Liver (tissue), 9 donors: Measurements from ENCODE around the gene OPN4. TPM values are rescaled to one million over a fixed set of nuclear protein-coding genes. Genes with fewer than 3 reads are reported as not detected.

Experiments
- DNase-seq: peaks from one replicate; pipeline ENCODE4 v3.0.0-alpha.2; 2017; ENCODE audit warnings: low spot score
- H3K27ac ChIP-seq, 2 donors: one replicate each; pipeline ENCODE4 v1.7.0; 2013; ENCODE audit warnings: inconsistent platforms in 2 of 2, low read length in 2 of 2, control low read depth in 1 of 2, low read depth in 1 of 2, mild to moderate bottlenecking in 1 of 2
- H3K27me3 ChIP-seq, 4 donors: one replicate each; pipeline versions ENCODE4 v1.6.1 to v1.7.0; 2013; ENCODE audit warnings: low read length in 3 of 4, inconsistent platforms in 1 of 4, mild to moderate bottlenecking in 1 of 4, moderate library complexity in 1 of 4; ENCODE audit not compliant: control insufficient read depth in 4 of 4, insufficient read depth in 4 of 4
- H3K36me3 ChIP-seq, 4 donors: one replicate each; pipeline versions ENCODE4 v1.6.1 to v1.7.0; 2013; ENCODE audit warnings: low read length in 3 of 4, mild to moderate bottlenecking in 3 of 4, low read depth in 1 of 4, moderate library complexity in 1 of 4; ENCODE audit not compliant: control insufficient read depth in 4 of 4, insufficient read depth in 3 of 4
- H3K4me1 ChIP-seq, 4 donors: one replicate each; pipeline versions ENCODE4 v1.6.1 to v1.7.0; 2013; ENCODE audit warnings: low read length in 3 of 4, mild to moderate bottlenecking in 3 of 4, moderate library complexity in 1 of 4; ENCODE audit not compliant: control insufficient read depth in 4 of 4, insufficient read depth in 4 of 4
- H3K4me3 ChIP-seq, 3 donors: one replicate each; pipeline versions ENCODE4 v1.6.1 to v1.7.0; 2013; ENCODE audit warnings: low read length in 3 of 3, control low read depth in 1 of 3, low read depth in 1 of 3, mild to moderate bottlenecking in 1 of 3
- H3K9ac ChIP-seq, 2 donors: one replicate each; pipeline ENCODE4 v1.7.0; 2013; ENCODE audit warnings: low read length in 2 of 2, mild to moderate bottlenecking in 2 of 2, moderate library complexity in 2 of 2, control low read depth in 1 of 2, low read depth in 1 of 2
- H3K9me3 ChIP-seq, 4 donors: one replicate each; pipeline versions ENCODE4 v1.6.1 to v1.7.0; 2013; ENCODE audit warnings: low read length in 3 of 4; ENCODE audit not compliant: control insufficient read depth in 4 of 4
- EGR1 ChIP-seq, 2 donors: IDR thresholded peaks; 2 replicates each; pipeline ENCODE4 v1.6.1; 2016 to 2018; ENCODE audit warnings: antibody characterized with exemption in 2 of 2, low read depth in 2 of 2
- FOXA1 ChIP-seq: IDR thresholded peaks from 2 replicates; pipeline ENCODE4 v1.6.1; 2016; ENCODE audit warnings: antibody characterized with exemption
- FOXA2 ChIP-seq: IDR thresholded peaks from 2 replicates; pipeline ENCODE4 v1.6.1; 2016; ENCODE audit warnings: antibody characterized with exemption
- GABPA ChIP-seq, 2 donors: IDR thresholded peaks in 1 of 2; conservative IDR thresholded peaks in 1 of 2; 2 replicates each; pipeline ENCODE4 v1.6.1; 2016; ENCODE audit warnings: antibody characterized with exemption in 2 of 2, mild to moderate bottlenecking in 1 of 2, moderate library complexity in 1 of 2
- HNF4A ChIP-seq, 2 donors: conservative IDR thresholded peaks; 2 replicates each; pipeline ENCODE4 v1.6.1; 2016; ENCODE audit warnings: antibody characterized with exemption in 2 of 2, mild to moderate bottlenecking in 2 of 2
- HNF4G ChIP-seq: IDR thresholded peaks from 2 replicates; pipeline ENCODE4 v1.6.1; 2016; ENCODE audit warnings: antibody characterized with exemption
- JUND ChIP-seq, 2 donors: IDR thresholded peaks; 2 replicates each; pipeline ENCODE4 v1.6.1; 2016; ENCODE audit warnings: antibody characterized with exemption in 2 of 2
- NR2F2 ChIP-seq: IDR thresholded peaks from 2 replicates; pipeline ENCODE4 v1.6.1; 2016; ENCODE audit warnings: antibody characterized with exemption
- RAD21 ChIP-seq, 2 donors: IDR thresholded peaks; 2 replicates each; pipeline ENCODE4 v1.6.1; 2016; ENCODE audit warnings: antibody characterized with exemption in 2 of 2, mild to moderate bottlenecking in 2 of 2
- RXRA ChIP-seq, 2 donors: IDR thresholded peaks; 2 replicates each; pipeline ENCODE4 v1.6.1; 2017 to 2018; ENCODE audit warnings: antibody characterized with exemption in 2 of 2, mild to moderate bottlenecking in 1 of 2
- TAF1 ChIP-seq: conservative IDR thresholded peaks from 2 replicates; pipeline ENCODE4 v1.6.1; 2016; ENCODE audit warnings: antibody characterized with exemption, mild to moderate bottlenecking
- YY1 ChIP-seq: IDR thresholded peaks from 2 replicates; pipeline ENCODE4 v1.6.1; 2016; ENCODE audit warnings: antibody characterized with exemption, mild to moderate bottlenecking
- WGBS: extraction: QIAGEN DNeasy Blood & Tissue Kit; methylation state at CpG from one replicate; pipeline ENCODE4 v1.1.7; 2013; 5-methylcytosine and 5-hydroxymethylcytosine counted together
- polyA plus RNA-seq, 2 donors: library from polyadenylated mRNA; stranded (reverse) in 1 of 2; unstranded in 1 of 2; fragments of 200-250 nt in 1 of 2; fragments of >200 nt in 1 of 2; fragmentation: Nextera tagmentation in 1 of 2; extraction: Ambion mirVana in 1 of 2; gene quantifications; one replicate each; pipeline versions ENCODE4 v1.2.1 to v1.2.3, GENCODE V29; 2013 to 2015
- total RNA-seq, 2 donors: library from RNA; depleted of rRNA; stranded (reverse); fragments of >200 nt; gene quantifications; one replicate each; pipeline ENCODE4 v1.2.3, GENCODE V29; 2014
- TF ChIP-seq, protein P1 (sequence below): fragments of 150-350 bp; IDR thresholded peaks from 2 replicates; pipeline ENCODE4 v1.5.1; 2017; ENCODE audit warnings: improper control_type of control experiment, low read depth, low read length; ENCODE audit not compliant: missing input control
- TF ChIP-seq, protein P2 (sequence below): IDR thresholded peaks from 2 replicates; pipeline ENCODE4 v1.6.1; 2016; ENCODE audit warnings: antibody characterized with exemption
- TF ChIP-seq, protein P3 (sequence below): IDR thresholded peaks from 2 replicates; pipeline ENCODE4 v1.6.1; 2016; ENCODE audit warnings: antibody characterized with exemption
- TF ChIP-seq, protein P4 (sequence below): IDR thresholded peaks from 2 replicates; pipeline ENCODE4 v1.6.1; 2016; ENCODE audit warnings: antibody characterized with exemption, mild to moderate bottlenecking
- TF ChIP-seq, protein P5 (sequence below): IDR thresholded peaks from 2 replicates; pipeline ENCODE4 v1.6.1; 2016; ENCODE audit warnings: antibody characterized with exemption
- donor health status: healthy.
- donor health status: healthy.
- donor health status: healthy.
- donor health status: healthy.
- donor health status: healthy.

The OPN4 gene
- total and polyA plus RNA-seq, 4 donors = not detected

DNA sequence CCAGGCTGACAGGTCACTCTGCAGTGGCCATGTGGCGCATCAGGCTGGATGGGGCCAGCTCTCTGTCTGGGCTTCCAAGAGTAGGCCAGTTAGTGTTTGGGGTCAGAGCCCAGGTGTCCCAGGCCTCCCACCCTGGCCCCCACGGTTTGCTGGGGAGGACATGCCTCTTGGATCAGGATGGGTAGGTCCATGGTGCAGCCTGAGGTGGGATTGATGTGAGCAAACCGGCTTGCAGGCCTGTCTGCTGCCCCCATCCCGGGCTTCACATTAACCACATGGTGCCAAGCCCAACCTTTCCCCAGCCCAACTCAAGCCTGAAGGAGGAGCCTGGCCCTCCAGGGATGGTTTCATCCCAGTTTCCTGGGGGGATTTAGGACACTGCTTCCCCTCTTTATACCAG, 53.2 kb downstream of the OPN4 start:
- H3K9me3 ChIP-seq = no peaks in the 10 kb centered on the region
- no peak for TF ChIP-seq JUND (IDR thresholded peaks at IDR 0.05)
- TF ChIP-seq EGR1 (IDR thresholded peaks at IDR 0.05; ENCODE audit: low read depth in 2 of 2) = no peak
- whole genome bisulfite sequencing = 77% methylated on average over 4 of the region's 4 CpGs
- no peak overlapping the region for H3K27ac ChIP-seq
- H3K27me3 ChIP-seq = no peaks in the 10 kb centered on the region
- H3K36me3 ChIP-seq = no peaks in the 10 kb centered on the region
- H3K4me1 ChIP-seq = peaks cover 0 to 11% (median 6%) of the 10 kb centered on the region in 4 donors
- H3K9ac ChIP-seq = no peak overlapping the region
- no peak for DNase-seq
- no peak overlapping the region for H3K4me3 ChIP-seq

DNA sequence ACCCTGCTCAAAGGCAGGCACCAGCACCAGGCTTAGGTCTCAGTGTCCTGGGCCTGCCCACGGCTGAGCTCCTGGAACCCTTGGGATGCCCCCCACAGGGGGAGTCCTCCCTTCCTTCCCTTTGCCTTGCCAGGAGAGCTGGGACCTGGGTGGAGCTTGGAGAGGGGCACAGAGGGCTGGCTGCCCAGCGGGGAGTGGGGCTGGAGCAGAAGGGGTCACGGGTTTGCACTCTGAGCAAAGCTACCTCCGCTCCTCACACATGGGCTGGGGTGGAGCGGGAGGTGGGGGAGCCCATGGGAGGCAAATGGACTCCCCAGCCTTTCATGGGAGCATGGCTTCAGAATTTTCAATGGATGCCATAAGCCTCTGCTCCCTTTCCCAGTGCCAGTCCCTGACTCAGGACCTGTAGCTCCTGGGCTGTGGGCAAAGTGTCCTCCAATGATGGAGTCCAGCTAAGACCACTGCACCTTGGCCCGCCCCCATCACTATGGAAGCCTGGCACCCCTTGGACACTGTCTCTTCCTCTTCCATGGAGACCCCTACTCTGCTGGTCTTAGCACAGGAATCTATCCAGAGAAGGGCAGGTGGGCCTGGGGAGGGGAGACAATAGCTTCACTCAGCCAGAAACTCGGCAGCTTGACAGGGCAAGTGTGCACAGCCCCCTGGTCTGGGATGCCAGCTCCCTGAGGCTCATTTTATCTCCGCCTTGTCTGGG, 53.9 kb downstream of the OPN4 start:
- no peak for DNase-seq
- Histone ChIP-seq H3K27me3 (no peaks in the 10 kb centered on the region), H3K27ac (no peak overlapping the region), H3K9ac (no peak overlapping the region), H3K4me3 (no peak overlapping the region), H3K36me3 (no peaks in the 10 kb centered on the region), H3K9me3 (no peaks in the 10 kb centered on the region), H3K4me1 (peaks cover 0 to 11% (median 6%) of the 10 kb centered on the region in 4 donors)
- 95% methylated on average over 8 of the region's 8 CpGs for WGBS
- TF ChIP-seq GABPA (IDR thresholded peaks at IDR 0.05 in 1 of 2, conservative IDR thresholded peaks at IDR 0.05 in 1 of 2) (no peak), TAF1 (no peak), FOXA2 (no peak), HNF4A (conservative IDR thresholded peaks at IDR 0.05) (no peak), NR2F2 (no peak), RAD21 (IDR thresholded peaks at IDR 0.05) (no peak), JUND (IDR thresholded peaks at IDR 0.05) (no peak)
- TF ChIP-seq, protein P1, sequence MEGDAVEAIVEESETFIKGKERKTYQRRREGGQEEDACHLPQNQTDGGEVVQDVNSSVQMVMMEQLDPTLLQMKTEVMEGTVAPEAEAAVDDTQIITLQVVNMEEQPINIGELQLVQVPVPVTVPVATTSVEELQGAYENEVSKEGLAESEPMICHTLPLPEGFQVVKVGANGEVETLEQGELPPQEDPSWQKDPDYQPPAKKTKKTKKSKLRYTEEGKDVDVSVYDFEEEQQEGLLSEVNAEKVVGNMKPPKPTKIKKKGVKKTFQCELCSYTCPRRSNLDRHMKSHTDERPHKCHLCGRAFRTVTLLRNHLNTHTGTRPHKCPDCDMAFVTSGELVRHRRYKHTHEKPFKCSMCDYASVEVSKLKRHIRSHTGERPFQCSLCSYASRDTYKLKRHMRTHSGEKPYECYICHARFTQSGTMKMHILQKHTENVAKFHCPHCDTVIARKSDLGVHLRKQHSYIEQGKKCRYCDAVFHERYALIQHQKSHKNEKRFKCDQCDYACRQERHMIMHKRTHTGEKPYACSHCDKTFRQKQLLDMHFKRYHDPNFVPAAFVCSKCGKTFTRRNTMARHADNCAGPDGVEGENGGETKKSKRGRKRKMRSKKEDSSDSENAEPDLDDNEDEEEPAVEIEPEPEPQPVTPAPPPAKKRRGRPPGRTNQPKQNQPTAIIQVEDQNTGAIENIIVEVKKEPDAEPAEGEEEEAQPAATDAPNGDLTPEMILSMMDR = no peak

DNA sequence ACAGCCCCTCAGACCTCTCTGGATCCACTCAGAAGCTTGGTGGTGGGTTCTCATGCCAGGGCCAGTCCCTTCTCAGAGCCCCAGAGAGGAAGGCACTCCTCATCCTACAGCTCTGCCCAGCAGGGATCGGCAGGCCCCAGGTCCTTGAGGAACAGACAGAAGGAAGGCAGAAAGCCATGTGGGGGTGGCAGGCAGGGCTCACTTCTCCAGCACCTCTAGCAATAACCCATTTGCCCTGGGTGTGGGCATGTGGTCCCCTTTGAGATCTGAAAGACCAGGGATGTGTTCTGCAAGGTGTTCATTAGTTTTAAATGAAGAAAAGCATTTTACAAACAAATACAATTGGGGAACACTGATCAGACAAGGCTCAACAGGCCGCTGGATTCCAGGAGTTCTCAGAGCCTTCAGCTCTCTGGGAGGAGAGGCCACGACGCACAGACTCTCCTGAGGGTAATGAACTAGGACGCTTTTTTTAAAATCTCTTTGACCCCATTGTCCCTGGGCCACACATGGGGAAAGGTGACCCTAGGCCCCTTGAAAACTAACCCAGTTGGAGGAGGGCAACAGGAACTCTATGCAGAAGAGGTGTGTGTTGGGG, 54.5 kb downstream of the OPN4 start:
- Histone ChIP-seq H3K36me3 (no peaks in the 10 kb centered on the region), H3K27ac (no peak overlapping the region), H3K9me3 (no peaks in the 10 kb centered on the region), H3K27me3 (no peaks in the 10 kb centered on the region), H3K4me3 (no peak overlapping the region), H3K9ac (no peak overlapping the region), H3K4me1 (peaks cover 0 to 11% (median 6%) of the 10 kb centered on the region in 4 donors)
- DNase-seq = no peak
- TF ChIP-seq, protein P1 = no peak
- TF ChIP-seq YY1 (no peak), FOXA1 (no peak), RAD21 (IDR thresholded peaks at IDR 0.05) (no peak), HNF4G (no peak), NR2F2 (no peak), EGR1 (IDR thresholded peaks at IDR 0.05; ENCODE audit: low read depth in 2 of 2) (no peak), RXRA (IDR thresholded peaks at IDR 0.05) (no peak), JUND (IDR thresholded peaks at IDR 0.05) (no peak)
- TF ChIP-seq, protein P2, sequence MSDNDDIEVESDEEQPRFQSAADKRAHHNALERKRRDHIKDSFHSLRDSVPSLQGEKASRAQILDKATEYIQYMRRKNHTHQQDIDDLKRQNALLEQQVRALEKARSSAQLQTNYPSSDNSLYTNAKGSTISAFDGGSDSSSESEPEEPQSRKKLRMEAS = no peak
- TF ChIP-seq, protein P3, sequence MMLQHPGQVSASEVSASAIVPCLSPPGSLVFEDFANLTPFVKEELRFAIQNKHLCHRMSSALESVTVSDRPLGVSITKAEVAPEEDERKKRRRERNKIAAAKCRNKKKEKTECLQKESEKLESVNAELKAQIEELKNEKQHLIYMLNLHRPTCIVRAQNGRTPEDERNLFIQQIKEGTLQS = no peak
- TF ChIP-seq, protein P4, sequence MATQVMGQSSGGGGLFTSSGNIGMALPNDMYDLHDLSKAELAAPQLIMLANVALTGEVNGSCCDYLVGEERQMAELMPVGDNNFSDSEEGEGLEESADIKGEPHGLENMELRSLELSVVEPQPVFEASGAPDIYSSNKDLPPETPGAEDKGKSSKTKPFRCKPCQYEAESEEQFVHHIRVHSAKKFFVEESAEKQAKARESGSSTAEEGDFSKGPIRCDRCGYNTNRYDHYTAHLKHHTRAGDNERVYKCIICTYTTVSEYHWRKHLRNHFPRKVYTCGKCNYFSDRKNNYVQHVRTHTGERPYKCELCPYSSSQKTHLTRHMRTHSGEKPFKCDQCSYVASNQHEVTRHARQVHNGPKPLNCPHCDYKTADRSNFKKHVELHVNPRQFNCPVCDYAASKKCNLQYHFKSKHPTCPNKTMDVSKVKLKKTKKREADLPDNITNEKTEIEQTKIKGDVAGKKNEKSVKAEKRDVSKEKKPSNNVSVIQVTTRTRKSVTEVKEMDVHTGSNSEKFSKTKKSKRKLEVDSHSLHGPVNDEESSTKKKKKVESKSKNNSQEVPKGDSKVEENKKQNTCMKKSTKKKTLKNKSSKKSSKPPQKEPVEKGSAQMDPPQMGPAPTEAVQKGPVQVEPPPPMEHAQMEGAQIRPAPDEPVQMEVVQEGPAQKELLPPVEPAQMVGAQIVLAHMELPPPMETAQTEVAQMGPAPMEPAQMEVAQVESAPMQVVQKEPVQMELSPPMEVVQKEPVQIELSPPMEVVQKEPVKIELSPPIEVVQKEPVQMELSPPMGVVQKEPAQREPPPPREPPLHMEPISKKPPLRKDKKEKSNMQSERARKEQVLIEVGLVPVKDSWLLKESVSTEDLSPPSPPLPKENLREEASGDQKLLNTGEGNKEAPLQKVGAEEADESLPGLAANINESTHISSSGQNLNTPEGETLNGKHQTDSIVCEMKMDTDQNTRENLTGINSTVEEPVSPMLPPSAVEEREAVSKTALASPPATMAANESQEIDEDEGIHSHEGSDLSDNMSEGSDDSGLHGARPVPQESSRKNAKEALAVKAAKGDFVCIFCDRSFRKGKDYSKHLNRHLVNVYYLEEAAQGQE = no peak
- TF ChIP-seq, protein P5, sequence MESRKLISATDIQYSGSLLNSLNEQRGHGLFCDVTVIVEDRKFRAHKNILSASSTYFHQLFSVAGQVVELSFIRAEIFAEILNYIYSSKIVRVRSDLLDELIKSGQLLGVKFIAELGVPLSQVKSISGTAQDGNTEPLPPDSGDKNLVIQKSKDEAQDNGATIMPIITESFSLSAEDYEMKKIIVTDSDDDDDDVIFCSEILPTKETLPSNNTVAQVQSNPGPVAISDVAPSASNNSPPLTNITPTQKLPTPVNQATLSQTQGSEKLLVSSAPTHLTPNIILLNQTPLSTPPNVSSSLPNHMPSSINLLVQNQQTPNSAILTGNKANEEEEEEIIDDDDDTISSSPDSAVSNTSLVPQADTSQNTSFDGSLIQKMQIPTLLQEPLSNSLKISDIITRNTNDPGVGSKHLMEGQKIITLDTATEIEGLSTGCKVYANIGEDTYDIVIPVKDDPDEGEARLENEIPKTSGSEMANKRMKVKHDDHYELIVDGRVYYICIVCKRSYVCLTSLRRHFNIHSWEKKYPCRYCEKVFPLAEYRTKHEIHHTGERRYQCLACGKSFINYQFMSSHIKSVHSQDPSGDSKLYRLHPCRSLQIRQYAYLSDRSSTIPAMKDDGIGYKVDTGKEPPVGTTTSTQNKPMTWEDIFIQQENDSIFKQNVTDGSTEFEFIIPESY = no peak
- WGBS = 93% methylated on average over 5 of the region's 5 CpGs
